Hepatocyte (in vitro differentiated cells): ENCODE data around the gene CTNNBIP1.

Experiments
- EZH2 ChIP-seq: fragments of 200-600 bp; sonication (generic); IDR thresholded peaks from 2 replicates; pipeline ENCODE4 v1.6.1; 2016; ENCODE audit warnings: antibody characterized with exemption, mild to moderate bottlenecking, borderline replicate concordance
- TF ChIP-seq, protein P1 (sequence below): fragments of 200-600 bp; sonication (generic); IDR thresholded peaks from 2 replicates; pipeline ENCODE4 v1.5.1; 2016; ENCODE audit warnings: antibody characterized with exemption, mild to moderate bottlenecking; ENCODE audit not compliant: poor library complexity

DNA sequence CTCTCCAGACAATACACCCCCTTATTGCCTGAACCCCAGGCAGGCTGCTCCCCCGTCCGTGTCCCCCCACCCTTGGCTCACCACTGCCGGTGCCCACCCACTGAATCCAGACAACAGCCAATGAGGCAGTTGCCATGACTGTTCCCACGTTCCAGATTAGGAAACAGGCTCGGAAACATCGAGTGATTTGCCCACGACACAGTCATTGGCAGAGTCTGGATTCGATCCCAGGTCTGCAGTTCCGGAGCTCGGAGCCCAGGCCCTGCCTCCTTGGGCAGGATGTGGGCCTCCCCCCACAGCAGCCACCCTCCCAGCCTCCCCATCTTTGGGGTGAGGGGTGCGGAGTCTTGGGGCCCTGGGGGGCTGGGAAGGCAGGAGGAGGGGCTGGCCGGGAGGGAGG is 66.0 kb downstream of the CTNNBIP1 start:
- TF ChIP-seq, protein P1, sequence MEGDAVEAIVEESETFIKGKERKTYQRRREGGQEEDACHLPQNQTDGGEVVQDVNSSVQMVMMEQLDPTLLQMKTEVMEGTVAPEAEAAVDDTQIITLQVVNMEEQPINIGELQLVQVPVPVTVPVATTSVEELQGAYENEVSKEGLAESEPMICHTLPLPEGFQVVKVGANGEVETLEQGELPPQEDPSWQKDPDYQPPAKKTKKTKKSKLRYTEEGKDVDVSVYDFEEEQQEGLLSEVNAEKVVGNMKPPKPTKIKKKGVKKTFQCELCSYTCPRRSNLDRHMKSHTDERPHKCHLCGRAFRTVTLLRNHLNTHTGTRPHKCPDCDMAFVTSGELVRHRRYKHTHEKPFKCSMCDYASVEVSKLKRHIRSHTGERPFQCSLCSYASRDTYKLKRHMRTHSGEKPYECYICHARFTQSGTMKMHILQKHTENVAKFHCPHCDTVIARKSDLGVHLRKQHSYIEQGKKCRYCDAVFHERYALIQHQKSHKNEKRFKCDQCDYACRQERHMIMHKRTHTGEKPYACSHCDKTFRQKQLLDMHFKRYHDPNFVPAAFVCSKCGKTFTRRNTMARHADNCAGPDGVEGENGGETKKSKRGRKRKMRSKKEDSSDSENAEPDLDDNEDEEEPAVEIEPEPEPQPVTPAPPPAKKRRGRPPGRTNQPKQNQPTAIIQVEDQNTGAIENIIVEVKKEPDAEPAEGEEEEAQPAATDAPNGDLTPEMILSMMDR = no peak
- TF ChIP-seq EZH2 = no peak
